ENCODE results near the gene EPAS1. TPM values are rescaled to one million over a fixed set of nuclear protein-coding genes. Genes with fewer than 3 reads are reported as not detected.

Gene EPAS1
- polyA plus RNA-seq, 2 of the 4 experiments (the other 2 are of a cell fraction) = 128 to 143 TPM

DNA sequence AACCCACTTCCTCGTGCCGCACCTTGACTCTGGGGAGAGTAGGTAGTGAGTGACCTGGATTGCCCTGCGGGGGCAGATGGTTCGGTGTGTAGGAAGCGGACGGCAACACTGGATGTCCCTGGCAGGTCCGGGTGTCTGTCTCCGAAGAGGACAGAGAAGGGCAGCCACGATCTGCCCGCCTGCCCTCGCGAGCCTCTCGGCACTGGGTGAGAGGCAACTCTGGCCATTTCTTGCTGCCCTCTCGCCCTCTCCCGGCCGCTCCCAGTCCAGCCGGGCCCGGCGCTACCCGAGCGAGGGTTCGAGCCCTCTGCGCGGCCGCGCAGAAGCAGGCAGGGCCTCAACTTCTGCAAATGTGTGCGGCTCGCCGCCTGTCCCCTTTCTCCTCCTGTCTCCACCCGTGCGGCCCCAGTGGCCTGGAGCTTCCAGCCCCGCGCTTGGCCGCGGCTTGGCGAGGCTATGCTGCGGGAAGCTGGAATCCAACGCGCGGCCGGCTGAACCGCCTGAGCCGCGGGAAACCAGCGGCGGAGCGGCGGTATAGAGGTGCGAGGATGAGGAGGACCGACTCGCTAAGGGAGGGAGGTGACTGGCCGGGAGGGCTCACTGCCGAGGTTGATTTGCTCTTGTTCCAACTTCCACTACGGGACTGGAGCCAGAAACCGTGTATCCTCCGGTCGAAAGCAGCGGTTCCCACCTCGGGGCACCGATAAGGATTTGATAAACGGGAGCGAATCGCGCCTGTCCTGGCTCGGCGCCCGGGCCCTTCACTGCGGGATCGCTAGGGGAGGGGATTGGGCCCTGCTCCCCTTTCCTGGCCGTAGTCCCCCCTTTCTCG, 1.5 kb downstream of the EPAS1 start (continued):
- TF ChIP-seq RNF2 (IDR thresholded peaks at IDR 0.05; ENCODE audit: borderline replicate concordance, low read depth) (peak; percentile 66; the same call in 1 of the 2 replicates), ZSCAN20 (CRISPR knock-in tag; IDR thresholded peaks at IDR 0.05) (no peak), HDAC2 (IDR thresholded peaks at IDR 0.05) (no peak), RFX5 (IDR thresholded peaks at IDR 0.05) (no peak), FOXS1 (CRISPR knock-in tag; IDR thresholded peaks at IDR 0.05) (no peak), GATA3 (IDR thresholded peaks at IDR 0.05; ENCODE audit: borderline replicate concordance) (no peak), FOSB (CRISPR knock-in tag; IDR thresholded peaks at IDR 0.05) (no peak), TP53 (CRISPR knock-in tag; IDR thresholded peaks at IDR 0.05) (no peak), RAD21 (conservative IDR thresholded peaks at IDR 0.05 in 1 of 2, IDR thresholded peaks at IDR 0.05 in 1 of 2) (peak; percentile 46 to 71; a peak in 4 of 5 replicates), MYC (IDR thresholded peaks at IDR 0.05; ENCODE audit: borderline replicate concordance, low read length) (no peak), NFE2L2 (conservative IDR thresholded peaks at IDR 0.05; ENCODE audit: low read length) (no peak), JUN (IDR thresholded peaks at IDR 0.05) (peak in 1 of 2 experiments; percentile 56; a peak in 1 of 5 replicates), EHMT2 (IDR thresholded peaks at IDR 0.05; ENCODE audit: low read depth) (no peak), MAZ (IDR thresholded peaks at IDR 0.05; ENCODE audit: borderline replicate concordance, low read depth, low read length) (no peak), RARB (CRISPR knock-in tag; IDR thresholded peaks at IDR 0.05) (no peak), CBX8 (IDR thresholded peaks at IDR 0.05) (no peak), TFCP2L1 (CRISPR knock-in tag; IDR thresholded peaks at IDR 0.05) (no peak), HOXA7 (CRISPR knock-in tag; IDR thresholded peaks at IDR 0.05) (no peak), ZC3H11A (IDR thresholded peaks at IDR 0.05) (no peak), JUNB (IDR thresholded peaks at IDR 0.05) (no peak), ZNF302 (CRISPR knock-in tag; IDR thresholded peaks at IDR 0.05) (no peak), RCOR1 (IDR thresholded peaks at IDR 0.05; ENCODE audit: low read depth, low read length) (no peak), NR3C1 (IDR thresholded peaks at IDR 0.05) (no peak), EP300 (IDR thresholded peaks at IDR 0.05) (no peak), EHF (CRISPR knock-in tag; IDR thresholded peaks at IDR 0.05) (no peak), PHF8 (IDR thresholded peaks at IDR 0.05; ENCODE audit: borderline replicate concordance, low read depth) (0 out of 2 replicates have a peak, but pooled peaks have one; percentile 21)
- TF ChIP-seq, protein P1, sequence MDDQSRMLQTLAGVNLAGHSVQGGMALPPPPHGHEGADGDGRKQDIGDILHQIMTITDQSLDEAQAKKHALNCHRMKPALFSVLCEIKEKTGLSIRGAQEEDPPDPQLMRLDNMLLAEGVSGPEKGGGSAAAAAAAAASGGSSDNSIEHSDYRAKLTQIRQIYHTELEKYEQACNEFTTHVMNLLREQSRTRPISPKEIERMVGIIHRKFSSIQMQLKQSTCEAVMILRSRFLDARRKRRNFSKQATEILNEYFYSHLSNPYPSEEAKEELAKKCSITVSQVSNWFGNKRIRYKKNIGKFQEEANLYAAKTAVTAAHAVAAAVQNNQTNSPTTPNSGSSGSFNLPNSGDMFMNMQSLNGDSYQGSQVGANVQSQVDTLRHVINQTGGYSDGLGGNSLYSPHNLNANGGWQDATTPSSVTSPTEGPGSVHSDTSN (IDR thresholded peaks at IDR 0.05) = no peak
- TF ChIP-seq, protein P2, sequence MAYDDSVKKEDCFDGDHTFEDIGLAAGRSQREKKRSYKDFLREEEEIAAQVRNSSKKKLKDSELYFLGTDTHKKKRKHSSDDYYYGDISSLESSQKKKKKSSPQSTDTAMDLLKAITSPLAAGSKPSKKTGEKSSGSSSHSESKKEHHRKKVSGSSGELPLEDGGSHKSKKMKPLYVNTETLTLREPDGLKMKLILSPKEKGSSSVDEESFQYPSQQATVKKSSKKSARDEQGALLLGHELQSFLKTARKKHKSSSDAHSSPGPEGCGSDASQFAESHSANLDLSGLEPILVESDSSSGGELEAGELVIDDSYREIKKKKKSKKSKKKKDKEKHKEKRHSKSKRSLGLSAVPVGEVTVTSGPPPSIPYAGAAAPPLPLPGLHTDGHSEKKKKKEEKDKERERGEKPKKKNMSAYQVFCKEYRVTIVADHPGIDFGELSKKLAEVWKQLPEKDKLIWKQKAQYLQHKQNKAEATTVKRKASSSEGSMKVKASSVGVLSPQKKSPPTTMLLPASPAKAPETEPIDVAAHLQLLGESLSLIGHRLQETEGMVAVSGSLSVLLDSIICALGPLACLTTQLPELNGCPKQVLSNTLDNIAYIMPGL (CRISPR knock-in tag; IDR thresholded peaks at IDR 0.05; ENCODE audit: borderline replicate concordance) = no peak
- TF ChIP-seq, protein P3, sequence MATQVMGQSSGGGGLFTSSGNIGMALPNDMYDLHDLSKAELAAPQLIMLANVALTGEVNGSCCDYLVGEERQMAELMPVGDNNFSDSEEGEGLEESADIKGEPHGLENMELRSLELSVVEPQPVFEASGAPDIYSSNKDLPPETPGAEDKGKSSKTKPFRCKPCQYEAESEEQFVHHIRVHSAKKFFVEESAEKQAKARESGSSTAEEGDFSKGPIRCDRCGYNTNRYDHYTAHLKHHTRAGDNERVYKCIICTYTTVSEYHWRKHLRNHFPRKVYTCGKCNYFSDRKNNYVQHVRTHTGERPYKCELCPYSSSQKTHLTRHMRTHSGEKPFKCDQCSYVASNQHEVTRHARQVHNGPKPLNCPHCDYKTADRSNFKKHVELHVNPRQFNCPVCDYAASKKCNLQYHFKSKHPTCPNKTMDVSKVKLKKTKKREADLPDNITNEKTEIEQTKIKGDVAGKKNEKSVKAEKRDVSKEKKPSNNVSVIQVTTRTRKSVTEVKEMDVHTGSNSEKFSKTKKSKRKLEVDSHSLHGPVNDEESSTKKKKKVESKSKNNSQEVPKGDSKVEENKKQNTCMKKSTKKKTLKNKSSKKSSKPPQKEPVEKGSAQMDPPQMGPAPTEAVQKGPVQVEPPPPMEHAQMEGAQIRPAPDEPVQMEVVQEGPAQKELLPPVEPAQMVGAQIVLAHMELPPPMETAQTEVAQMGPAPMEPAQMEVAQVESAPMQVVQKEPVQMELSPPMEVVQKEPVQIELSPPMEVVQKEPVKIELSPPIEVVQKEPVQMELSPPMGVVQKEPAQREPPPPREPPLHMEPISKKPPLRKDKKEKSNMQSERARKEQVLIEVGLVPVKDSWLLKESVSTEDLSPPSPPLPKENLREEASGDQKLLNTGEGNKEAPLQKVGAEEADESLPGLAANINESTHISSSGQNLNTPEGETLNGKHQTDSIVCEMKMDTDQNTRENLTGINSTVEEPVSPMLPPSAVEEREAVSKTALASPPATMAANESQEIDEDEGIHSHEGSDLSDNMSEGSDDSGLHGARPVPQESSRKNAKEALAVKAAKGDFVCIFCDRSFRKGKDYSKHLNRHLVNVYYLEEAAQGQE (IDR thresholded peaks at IDR 0.05) = no peak
- TF ChIP-seq, protein P4, sequence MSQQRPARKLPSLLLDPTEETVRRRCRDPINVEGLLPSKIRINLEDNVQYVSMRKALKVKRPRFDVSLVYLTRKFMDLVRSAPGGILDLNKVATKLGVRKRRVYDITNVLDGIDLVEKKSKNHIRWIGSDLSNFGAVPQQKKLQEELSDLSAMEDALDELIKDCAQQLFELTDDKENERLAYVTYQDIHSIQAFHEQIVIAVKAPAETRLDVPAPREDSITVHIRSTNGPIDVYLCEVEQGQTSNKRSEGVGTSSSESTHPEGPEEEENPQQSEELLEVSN (IDR thresholded peaks at IDR 0.05; ENCODE audit: borderline replicate concordance, low read depth) = peak; percentile 90; the same call in 1 of the 2 replicates
- TF ChIP-seq, protein P5, sequence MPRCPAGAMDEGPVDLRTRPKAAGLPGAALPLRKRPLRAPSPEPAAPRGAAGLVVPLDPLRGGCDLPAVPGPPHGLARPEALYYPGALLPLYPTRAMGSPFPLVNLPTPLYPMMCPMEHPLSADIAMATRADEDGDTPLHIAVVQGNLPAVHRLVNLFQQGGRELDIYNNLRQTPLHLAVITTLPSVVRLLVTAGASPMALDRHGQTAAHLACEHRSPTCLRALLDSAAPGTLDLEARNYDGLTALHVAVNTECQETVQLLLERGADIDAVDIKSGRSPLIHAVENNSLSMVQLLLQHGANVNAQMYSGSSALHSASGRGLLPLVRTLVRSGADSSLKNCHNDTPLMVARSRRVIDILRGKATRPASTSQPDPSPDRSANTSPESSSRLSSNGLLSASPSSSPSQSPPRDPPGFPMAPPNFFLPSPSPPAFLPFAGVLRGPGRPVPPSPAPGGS (IDR thresholded peaks at IDR 0.05) = no peak
